Pancreas (tissue), 10 donors: ENCODE measurements around the gene ARID4B. TPM values are rescaled to one million over a fixed set of nuclear protein-coding genes. Genes with fewer than 3 reads are reported as not detected.

Experiments
- ATAC-seq, 4 donors: fragments of 200-7000 bp; cut with Tn5 transposase; one replicate each; pipeline versions ENCODE4 v1.8.0 to v1.9.1; 2020; ENCODE audit warnings: mild to moderate bottlenecking in 4 of 4, moderate library complexity in 4 of 4
- DNase-seq, 6 donors: peaks; one replicate each; pipeline ENCODE4 v3.0.0-alpha.2; 2020
- FAIRE-seq: peaks from 2 replicates; lab custom pipeline; 2012; peaks lifted over from hg19 to GRCh38; lab: Jason Lieb, UNC
- H3K27ac ChIP-seq, 4 donors: fragments of 200-600 bp; sonication (generic); 1 replicate in 3 of 4; 2 replicates in 1 of 4; pipeline versions ENCODE4 v1.5.0 to v1.8.0; 2020
- H3K27me3 ChIP-seq, 4 donors: fragments of 200-600 bp; one replicate each; pipeline ENCODE4 v1.8.0; 2021
- H3K36me3 ChIP-seq, 3 donors: fragments of 200-600 bp; sonication (generic) in 1 of 3; one replicate each; pipeline versions ENCODE4 v1.5.0 to v1.8.0; 2020 to 2021
- H3K4me1 ChIP-seq, 3 donors: fragments of 200-600 bp; one replicate each; pipeline ENCODE4 v1.8.0; 2021
- H3K4me3 ChIP-seq, 4 donors: fragments of 200-600 bp; sonication (generic) in 2 of 4; one replicate each; pipeline versions ENCODE4 v1.5.0 to v1.8.0; 2020 to 2021
- H3K9me3 ChIP-seq, 4 donors: fragments of 200-600 bp; one replicate each; pipeline ENCODE4 v1.8.0; 2021
- CTCF ChIP-seq, 4 donors: fragments of 200-600 bp; sonication (generic) in 3 of 4; IDR thresholded peaks; one replicate each; pipeline versions ENCODE4 v1.5.0 to v1.8.0; 2021; ENCODE audit warnings: antibody characterized with exemption in 4 of 4
- WGBS, 2 donors: extraction: QIAGEN DNeasy Blood & Tissue Kit; methylation state at CpG; one replicate each; pipeline ENCODE4 v1.1.7; 2013; 5-methylcytosine and 5-hydroxymethylcytosine counted together
- intact Hi-C, 3 donors: fragments of 100-400 bp; cut with DNase I; formaldehyde crosslinking; loops; one replicate each; pipeline versions ENCODE4 v1.11.1 to v1.14.2; 2022
- polyA plus RNA-seq, 2 donors: library from polyadenylated mRNA; stranded (reverse); fragments of 200-250 nt; gene quantifications; one replicate each; pipeline ENCODE4 v1.2.3, GENCODE V29; 2013
- total RNA-seq, 6 donors: library from RNA; stranded (reverse); fragmentation: NEBNext Ultra II Directional in 4 of 6; extraction: Animal tissue kit (Norgen Biotek cat#: 25700) in 4 of 6; gene quantifications; one replicate each; pipeline versions ENCODE4 v1.2.1 to v1.2.4, GENCODE V29; 2021 to 2023
- donor health status: healthy with polysubstance abuse.
- donor health status: DM: no; HTN: no; CAD: no; lungs with moderate emphysema.
- donor health status: DM: no; HTN: no; CAD: no.
- donor health status: control.
- donor health status: control.
- donor health status: Bipolar disorder and iron deficiency.
- donor health status: DM: yes; HTN: yes; CAD: no.
- donor health status: DM: no; HTN: no; CAD: no.
- donor health status: DM: no; HTN: no; CAD: no.
- donor health status: DM: yes; HTN: yes; CAD: no.

The ARID4B gene
- total and polyA plus RNA-seq, 8 donors: 12.5 to 26.6 (median 16.7) TPM

DNA sequence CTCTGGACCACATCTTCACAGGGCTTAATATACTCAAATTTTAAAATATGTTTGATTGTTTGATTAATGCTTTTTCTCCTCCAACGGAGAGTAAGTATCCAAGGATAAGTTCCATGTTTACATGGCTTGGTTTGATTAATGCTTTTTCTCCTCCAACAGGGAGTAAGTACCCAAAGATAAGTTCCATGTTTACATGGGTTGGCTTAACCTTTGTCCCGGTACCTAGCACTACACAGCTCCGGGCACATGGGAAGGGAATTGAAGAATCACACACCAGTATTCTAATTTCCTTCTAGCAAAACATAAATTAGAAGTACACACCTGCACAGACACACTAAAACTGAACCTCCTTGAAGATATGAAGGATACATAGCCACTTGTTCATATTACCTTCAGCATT lies 77.5 kb downstream of the ARID4B start:
- peaks cover 15 to 25% (median 15%) of the 10 kb centered on the region in 3 donors for H3K4me1 ChIP-seq
- peaks cover 0 to 4% (median 0%) of the 10 kb centered on the region in 3 donors for H3K36me3 ChIP-seq
- H3K27me3 ChIP-seq: no peaks in the 10 kb centered on the region
- WGBS, 2 donors: 22 to 26% methylated on average over 3 of the region's 3 CpGs
- no peak overlapping the region for H3K4me3 ChIP-seq
- intact Hi-C loops: loop anchor here in 2 of 3 donors (10.0 kb wide), 2 partner anchors 74 to 164 kb away; partner anchors contain the start of genes ARID4B (in 1 of the 2) and GGPS1 (in 1 of the 2)
- H3K27ac ChIP-seq: peak overlapping the region in 1 of 4 donors; percentile 24
- TF ChIP-seq CTCF (IDR thresholded peaks at IDR 0.05): no peak
- FAIRE-seq: no peak
- H3K9me3 ChIP-seq: no peaks in the 10 kb centered on the region
- no peak for DNase-seq
- ATAC-seq: peak; percentile 58 to 84 (median 76)

- Histone ChIP-seq H3K4me1 (peaks cover 15 to 27% (median 17%) of the 10 kb centered on the region in 3 donors), H3K27ac (peak overlapping the region in 2 of 4 donors; percentile 33 to 43), H3K9me3 (no peaks in the 10 kb centered on the region), H3K36me3 (peaks cover 0 to 3% (median 0%) of the 10 kb centered on the region in 3 donors), H3K4me3 (no peak overlapping the region), H3K27me3 (no peaks in the 10 kb centered on the region)
- DNase-seq (no peak), ATAC-seq (peak; percentile 59 to 76 (median 73)), FAIRE-seq (no peak)
- 11 to 19% methylated on average over 2 of the region's 2 CpGs for WGBS, 2 donors
- intact Hi-C loops: no loop called here
- TF ChIP-seq CTCF (IDR thresholded peaks at IDR 0.05): no peak
Measured at GRCh38 chr1:235246022-235246948, 81.7 kb downstream of the ARID4B start.

GRCh38 chr1:235244974-235245592 lies 82.9 kb downstream of the ARID4B start:
- ATAC-seq (no peak), FAIRE-seq (peak; percentile 90), DNase-seq (no peak)
- WGBS, 2 donors: 87 to 91% methylated on average over 9 of the region's 9 CpGs
- Histone ChIP-seq H3K27me3 (no peaks in the 10 kb centered on the region), H3K27ac (no peak overlapping the region), H3K4me3 (no peak overlapping the region), H3K4me1 (peaks cover 15 to 18% (median 17%) of the 10 kb centered on the region in 3 donors), H3K9me3 (no peaks in the 10 kb centered on the region), H3K36me3 (peaks cover 0 to 3% (median 0%) of the 10 kb centered on the region in 3 donors)
- intact Hi-C loops: no loop called here
- no peak for TF ChIP-seq CTCF (IDR thresholded peaks at IDR 0.05)

DNA sequence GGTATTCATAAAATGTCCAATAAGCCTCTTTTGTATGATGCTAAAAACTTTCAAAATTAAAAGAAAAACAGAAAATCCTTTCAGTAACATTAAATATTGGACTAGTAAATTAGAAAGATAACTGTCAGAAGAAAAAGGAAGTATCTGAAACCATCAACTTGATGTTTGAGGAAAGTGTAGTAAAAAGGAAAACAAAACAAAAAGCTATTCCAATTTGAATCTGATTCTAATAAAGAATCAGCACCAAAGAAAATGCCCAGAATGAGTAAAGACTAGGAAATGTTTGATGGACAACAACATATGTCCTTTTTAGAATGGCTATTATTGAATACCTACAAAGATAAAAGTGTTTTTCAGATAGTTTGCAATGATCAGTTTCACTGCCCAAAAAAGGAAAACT lies 87.0 kb downstream of the ARID4B start:
- no peaks in the 10 kb centered on the region for H3K27me3 ChIP-seq
- FAIRE-seq (peak; percentile 80), DNase-seq (no peak), ATAC-seq (no peak)
- no peak overlapping the region for H3K4me3 ChIP-seq
- TF ChIP-seq CTCF (IDR thresholded peaks at IDR 0.05): no peak
- no peaks in the 10 kb centered on the region for H3K9me3 ChIP-seq
- peaks cover 0 to 10% (median 7%) of the 10 kb centered on the region in 3 donors for H3K36me3 ChIP-seq
- no peak overlapping the region for H3K27ac ChIP-seq
- peaks cover 3 to 8% (median 7%) of the 10 kb centered on the region in 3 donors for H3K4me1 ChIP-seq
- intact Hi-C loops: no loop called here
